ENCODE data around the gene TMOD3.

The TMOD3 gene

DNA sequence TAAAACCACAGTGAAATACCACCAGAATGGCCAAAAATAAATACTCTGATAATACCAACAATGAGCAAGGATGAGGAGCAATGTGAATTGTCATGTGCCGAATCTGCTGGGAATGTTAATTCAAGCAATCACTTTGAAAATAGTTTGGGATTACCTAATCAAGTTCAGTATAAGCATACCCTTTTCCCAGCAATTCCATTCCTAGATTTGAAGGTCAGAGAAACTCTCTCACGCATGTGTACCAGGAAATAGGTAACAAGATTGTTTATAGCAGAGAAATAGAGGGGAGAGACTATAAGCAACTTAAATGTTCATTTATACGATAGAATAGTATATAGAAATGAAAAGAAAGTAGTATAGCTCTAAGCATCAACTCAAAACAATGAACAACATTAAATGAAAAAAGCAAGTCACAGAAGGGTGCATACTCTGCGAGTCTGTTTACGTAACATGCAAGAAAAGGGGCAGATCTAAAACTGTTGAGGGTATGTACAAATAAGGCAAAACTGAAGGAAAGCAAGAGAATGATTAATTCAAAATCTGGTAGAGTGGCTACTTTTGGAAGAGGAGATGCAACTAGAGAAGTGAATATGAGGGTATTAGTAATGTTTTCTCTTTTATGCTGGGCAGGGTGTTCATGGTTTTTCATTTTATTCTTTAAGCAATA, 27.4 kb downstream of the TMOD3 start:
- TF ChIP-seq, protein P1, sequence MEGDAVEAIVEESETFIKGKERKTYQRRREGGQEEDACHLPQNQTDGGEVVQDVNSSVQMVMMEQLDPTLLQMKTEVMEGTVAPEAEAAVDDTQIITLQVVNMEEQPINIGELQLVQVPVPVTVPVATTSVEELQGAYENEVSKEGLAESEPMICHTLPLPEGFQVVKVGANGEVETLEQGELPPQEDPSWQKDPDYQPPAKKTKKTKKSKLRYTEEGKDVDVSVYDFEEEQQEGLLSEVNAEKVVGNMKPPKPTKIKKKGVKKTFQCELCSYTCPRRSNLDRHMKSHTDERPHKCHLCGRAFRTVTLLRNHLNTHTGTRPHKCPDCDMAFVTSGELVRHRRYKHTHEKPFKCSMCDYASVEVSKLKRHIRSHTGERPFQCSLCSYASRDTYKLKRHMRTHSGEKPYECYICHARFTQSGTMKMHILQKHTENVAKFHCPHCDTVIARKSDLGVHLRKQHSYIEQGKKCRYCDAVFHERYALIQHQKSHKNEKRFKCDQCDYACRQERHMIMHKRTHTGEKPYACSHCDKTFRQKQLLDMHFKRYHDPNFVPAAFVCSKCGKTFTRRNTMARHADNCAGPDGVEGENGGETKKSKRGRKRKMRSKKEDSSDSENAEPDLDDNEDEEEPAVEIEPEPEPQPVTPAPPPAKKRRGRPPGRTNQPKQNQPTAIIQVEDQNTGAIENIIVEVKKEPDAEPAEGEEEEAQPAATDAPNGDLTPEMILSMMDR (IDR thresholded peaks at IDR 0.05): no peak

DNA sequence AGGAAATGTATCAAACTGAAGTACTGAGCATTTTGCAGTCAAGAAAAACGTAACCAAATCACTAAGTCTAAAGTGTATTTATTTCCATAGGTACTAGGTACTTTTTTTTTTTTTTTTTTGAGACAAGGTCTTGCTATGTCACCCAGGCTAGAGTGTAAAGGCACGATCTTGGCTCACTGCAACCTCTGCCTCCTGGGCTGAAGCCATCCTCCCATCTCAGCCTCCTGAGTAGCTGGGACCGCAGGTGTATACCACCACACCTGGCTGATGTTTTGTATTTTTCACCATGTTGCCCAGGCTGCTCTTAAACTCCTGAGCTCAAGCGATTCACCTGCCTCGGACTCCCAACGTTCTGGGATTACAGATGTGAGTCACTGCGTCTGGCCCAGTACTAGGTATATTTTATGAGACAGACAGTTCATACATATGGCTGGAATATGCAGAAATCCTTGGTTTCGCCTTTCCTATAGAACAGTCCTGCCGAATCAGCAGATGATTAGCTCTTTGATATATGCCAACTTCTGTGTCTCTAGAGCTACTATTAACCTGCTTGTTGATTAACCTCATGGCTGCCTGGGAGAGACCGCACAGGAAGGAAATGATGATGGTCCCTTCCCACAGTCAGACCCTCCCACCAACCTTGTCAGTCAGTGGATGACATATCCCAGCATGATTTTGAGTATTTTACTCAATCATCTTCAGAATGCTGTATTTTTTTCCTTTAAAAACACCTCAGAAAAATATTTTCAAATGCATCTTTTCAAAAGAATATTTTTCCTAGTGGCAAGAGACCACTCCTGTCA, 32.3 kb downstream of the TMOD3 start:
- TF ChIP-seq, protein P1 (IDR thresholded peaks at IDR 0.05): no peak

DNA sequence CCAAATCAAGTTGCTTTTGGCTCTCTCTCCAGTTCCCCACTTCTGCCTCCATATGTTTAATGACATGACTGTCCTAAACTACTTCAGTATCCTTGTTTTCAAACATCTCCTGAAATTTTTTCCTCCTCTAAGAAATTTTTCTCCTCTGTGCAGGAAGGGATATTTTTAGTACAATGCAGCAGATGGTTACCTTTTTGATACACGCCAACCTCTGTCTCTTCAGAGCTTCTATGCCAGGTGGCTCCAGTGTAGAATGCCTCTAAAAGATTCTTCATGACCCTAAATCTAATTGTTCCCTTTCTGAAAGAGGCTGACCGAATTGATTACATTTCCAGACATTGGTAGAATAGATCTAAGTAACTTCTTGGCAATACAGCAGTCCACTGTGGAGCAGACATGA, 33.7 kb downstream of the TMOD3 start:
- TF ChIP-seq, protein P1 (IDR thresholded peaks at IDR 0.05): no peak

DNA sequence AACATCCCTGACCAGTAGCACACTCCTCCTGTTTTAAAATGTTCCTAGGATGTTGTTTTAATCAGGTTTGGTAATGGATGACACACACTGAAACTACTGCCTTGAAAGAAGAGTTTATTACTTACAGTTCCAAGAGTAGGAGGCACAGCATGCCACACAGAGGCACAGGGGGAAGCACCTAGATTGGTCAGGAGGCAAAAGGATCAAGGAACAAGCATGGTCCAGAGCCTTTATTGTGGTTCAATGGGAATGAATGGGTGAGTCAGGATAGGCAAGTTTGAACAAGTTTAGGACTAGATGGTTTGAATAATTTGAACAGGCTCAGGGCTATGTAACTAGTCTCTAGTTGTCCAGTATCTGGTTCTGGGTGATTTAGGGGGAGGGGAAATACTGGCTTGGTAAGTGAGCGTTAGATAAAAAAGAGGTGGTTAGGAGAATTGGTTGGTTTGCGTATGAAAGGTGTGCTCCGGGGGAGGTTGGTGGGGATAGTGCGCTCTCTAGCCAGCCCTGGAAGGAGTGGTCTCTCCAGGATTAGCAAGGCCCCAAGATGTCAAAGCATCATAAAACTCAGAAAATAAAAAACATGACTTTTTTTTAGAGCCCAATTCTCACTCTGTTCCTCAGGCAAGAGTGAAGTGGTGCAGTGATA, 35.1 kb downstream of the TMOD3 start:
- TF ChIP-seq, protein P1 (IDR thresholded peaks at IDR 0.05): no peak

DNA sequence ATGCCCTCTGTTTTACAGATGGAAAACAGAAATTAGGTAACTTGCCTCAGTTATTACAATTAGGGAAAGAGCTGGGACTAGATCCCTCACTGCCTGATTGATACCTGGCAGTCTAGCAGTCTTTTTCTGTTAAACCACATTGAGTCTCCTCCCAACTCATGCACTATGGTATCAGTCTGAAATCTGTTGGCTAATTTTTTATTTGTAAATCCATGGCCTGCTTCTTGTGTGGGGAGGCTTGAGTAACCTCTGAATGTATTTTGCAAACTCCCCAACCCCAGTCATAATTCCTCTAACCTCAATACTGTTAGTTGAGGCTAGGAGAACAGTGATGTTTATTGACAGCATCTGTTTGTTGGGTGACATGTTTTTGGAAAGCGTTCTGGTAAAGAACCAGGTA, 35.9 kb downstream of the TMOD3 start:
- TF ChIP-seq, protein P1 (IDR thresholded peaks at IDR 0.05): no peak

DNA sequence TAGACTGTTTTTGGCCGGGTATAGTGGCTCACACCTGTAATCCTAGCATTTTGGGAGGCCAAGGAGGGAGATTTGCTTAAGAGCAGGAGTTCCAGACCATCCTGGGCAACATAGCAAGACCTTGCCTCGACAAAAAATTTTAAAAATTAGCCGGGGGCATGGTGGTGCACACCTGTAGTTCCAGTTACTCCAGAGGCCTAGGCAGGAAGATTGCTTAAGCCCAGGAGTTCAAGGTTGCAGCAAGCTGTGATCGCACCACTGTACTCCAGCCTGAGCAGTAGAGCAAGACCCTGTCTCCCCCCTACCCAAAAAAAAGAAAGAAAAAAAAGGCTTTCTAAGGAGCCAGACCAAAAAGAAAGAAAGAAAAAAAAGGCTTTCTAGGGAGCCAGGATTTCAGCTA, 36.7 kb downstream of the TMOD3 start:
- TF ChIP-seq, protein P1 (IDR thresholded peaks at IDR 0.05): no peak

DNA sequence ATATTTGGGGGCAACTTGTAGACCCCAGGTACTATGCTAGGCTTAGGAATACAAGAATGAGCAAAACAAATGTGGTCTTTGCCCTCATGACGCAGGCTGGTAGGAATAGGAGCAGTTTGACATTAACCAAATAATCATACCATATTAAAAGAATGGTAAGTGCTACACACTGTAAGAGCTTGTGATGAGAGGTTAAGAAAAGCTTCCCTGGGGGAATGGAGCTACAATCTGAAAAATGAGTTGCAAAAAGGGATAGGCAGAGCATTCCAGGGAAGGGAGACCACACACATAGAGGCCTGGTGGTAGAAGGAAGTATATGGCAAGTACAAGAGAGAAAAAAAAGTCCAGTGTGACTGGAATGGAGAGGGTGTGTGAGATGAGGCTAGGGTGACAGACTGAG, 37.3 kb downstream of the TMOD3 start:
- TF ChIP-seq, protein P1 (IDR thresholded peaks at IDR 0.05): no peak

Data from LNCAP (cell line).